Psoas muscle (tissue), 8 donors: ENCODE data around the gene CANX. TPM values are rescaled to one million over a fixed set of nuclear protein-coding genes. Genes with fewer than 3 reads are reported as not detected.

ENCODE experiments used
- ATAC-seq, 4 donors: fragments of 200-7000 bp; cut with Tn5 transposase; one replicate each; pipeline ENCODE4 v1.9.1; 2020; ENCODE audit warnings: moderate library complexity in 3 of 4, mild to moderate bottlenecking in 2 of 4
- DNase-seq, 2 donors: peaks; one replicate each; pipeline ENCODE4 v3.0.0-alpha.2; 2020
- H3K27ac ChIP-seq: fragments of 200-600 bp; one replicate; pipeline ENCODE4 v1.8.0; 2022
- H3K27me3 ChIP-seq, 3 donors: fragments of 200-600 bp in 1 of 3; one replicate each; pipeline versions ENCODE4 v1.6.1 to v1.8.0; 2013 to 2022; ENCODE audit warnings: low read length in 2 of 3, mild to moderate bottlenecking in 2 of 3, moderate library complexity in 1 of 3; ENCODE audit not compliant: insufficient read depth in 3 of 3
- H3K36me3 ChIP-seq, 2 donors: fragments of 200-600 bp in 1 of 2; one replicate each; pipeline versions ENCODE4 v1.6.1 to v1.8.0; 2013 to 2022; ENCODE audit warnings: low read depth in 1 of 2, mild to moderate bottlenecking in 1 of 2, moderate library complexity in 1 of 2; ENCODE audit not compliant: insufficient read depth in 1 of 2
- H3K4me1 ChIP-seq: fragments of 200-600 bp; one replicate; pipeline ENCODE4 v1.8.0; 2022
- H3K4me3 ChIP-seq: fragments of 200-600 bp; one replicate; pipeline ENCODE4 v1.8.0; 2022; ENCODE audit warnings: mild to moderate bottlenecking
- H3K9me3 ChIP-seq: fragments of 200-600 bp; one replicate; pipeline ENCODE4 v1.8.0; 2022
- WGBS, 3 donors: extraction: QIAGEN DNeasy Blood & Tissue Kit; methylation state at CpG; one replicate each; pipeline versions ENCODE4 v1.1.6 to v1.1.7; 2013; 5-methylcytosine and 5-hydroxymethylcytosine counted together
- intact Hi-C, 2 donors: fragments of 100-400 bp; cut with DNase I; formaldehyde crosslinking; loops; one replicate each; pipeline versions ENCODE4 v1.11.0 to v1.14.2; 2022
- polyA plus RNA-seq, 3 donors: library from polyadenylated mRNA; stranded (reverse); fragments of 200-250 nt; gene quantifications; one replicate each; pipeline ENCODE4 v1.2.3, GENCODE V29; 2013
- total RNA-seq, 4 donors: library from RNA; stranded (reverse); fragmentation: NEBNext Ultra II Directional in 2 of 4; extraction: Animal tissue kit (Norgen Biotek cat#: 25700) in 2 of 4; gene quantifications; one replicate each; pipeline versions ENCODE4 v1.2.1 to v1.2.4, GENCODE V29; 2021 to 2023
- TF ChIP-seq, protein P1 (sequence below): fragments of 200-600 bp; IDR thresholded peaks from one replicate; pipeline ENCODE4 v1.8.0; 2022; ENCODE audit warnings: antibody characterized with exemption
- donor health status: healthy with polysubstance abuse.
- donor health status: DM: no; HTN: no; CAD: no; lungs with moderate emphysema.
- donor health status: Bipolar disorder and iron deficiency.
- donor health status: healthy.
- donor health status: DM: yes; HTN: yes; CAD: no.
- donor health status: DM: no; HTN: no; CAD: no.
- donor health status: DM: no; HTN: no; CAD: no.
- donor health status: DM: yes; HTN: yes; CAD: no.

The CANX gene
- total and polyA plus RNA-seq, 7 donors, result 85.7 to 285 (median 225) TPM

DNA sequence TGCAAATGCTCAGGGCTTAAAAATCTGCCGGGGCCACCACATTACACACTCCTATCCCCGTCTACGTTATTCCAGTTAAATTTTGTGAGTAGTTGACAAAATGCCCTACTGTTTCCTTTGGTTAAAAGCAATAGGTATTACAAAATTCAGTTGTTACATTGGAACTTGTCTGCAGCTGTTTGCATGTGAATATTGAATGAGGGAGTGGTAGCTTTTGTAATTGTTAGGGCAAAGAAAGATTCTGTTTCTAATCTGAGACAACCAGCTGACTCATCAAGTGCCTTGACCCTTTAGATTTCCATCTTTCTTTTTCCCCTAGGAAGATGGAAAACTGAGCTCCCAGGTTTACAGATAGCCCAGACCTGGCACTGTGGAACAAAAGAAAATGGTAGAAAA is 64.0 kb downstream of the CANX start:
- intact Hi-C loops, result loop anchor here in 1 of 2 donors (2.0 to 5.0 kb wide), 2 partner anchors 34 to 145 kb away; partner anchors contain the start of gene TBC1D9B
- Histone ChIP-seq H3K27me3 (no peaks in the 10 kb centered on the region), H3K4me3 (no peak overlapping the region), H3K9me3 (no peaks in the 10 kb centered on the region), H3K27ac (peak overlapping the region; percentile 53), H3K36me3 (peaks cover 0 to 25% of the 10 kb centered on the region in 2 donors), H3K4me1 (peaks cover 61% of the 10 kb centered on the region)
- TF ChIP-seq, protein P1, sequence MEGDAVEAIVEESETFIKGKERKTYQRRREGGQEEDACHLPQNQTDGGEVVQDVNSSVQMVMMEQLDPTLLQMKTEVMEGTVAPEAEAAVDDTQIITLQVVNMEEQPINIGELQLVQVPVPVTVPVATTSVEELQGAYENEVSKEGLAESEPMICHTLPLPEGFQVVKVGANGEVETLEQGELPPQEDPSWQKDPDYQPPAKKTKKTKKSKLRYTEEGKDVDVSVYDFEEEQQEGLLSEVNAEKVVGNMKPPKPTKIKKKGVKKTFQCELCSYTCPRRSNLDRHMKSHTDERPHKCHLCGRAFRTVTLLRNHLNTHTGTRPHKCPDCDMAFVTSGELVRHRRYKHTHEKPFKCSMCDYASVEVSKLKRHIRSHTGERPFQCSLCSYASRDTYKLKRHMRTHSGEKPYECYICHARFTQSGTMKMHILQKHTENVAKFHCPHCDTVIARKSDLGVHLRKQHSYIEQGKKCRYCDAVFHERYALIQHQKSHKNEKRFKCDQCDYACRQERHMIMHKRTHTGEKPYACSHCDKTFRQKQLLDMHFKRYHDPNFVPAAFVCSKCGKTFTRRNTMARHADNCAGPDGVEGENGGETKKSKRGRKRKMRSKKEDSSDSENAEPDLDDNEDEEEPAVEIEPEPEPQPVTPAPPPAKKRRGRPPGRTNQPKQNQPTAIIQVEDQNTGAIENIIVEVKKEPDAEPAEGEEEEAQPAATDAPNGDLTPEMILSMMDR, result no peak
- WGBS, 3 donors, result 11 to 27% (median 17%) methylated on average over 3 of the region's 3 CpGs
- DNase-seq (no peak), ATAC-seq (peak in 1 of 4 donors; percentile 5)

DNA sequence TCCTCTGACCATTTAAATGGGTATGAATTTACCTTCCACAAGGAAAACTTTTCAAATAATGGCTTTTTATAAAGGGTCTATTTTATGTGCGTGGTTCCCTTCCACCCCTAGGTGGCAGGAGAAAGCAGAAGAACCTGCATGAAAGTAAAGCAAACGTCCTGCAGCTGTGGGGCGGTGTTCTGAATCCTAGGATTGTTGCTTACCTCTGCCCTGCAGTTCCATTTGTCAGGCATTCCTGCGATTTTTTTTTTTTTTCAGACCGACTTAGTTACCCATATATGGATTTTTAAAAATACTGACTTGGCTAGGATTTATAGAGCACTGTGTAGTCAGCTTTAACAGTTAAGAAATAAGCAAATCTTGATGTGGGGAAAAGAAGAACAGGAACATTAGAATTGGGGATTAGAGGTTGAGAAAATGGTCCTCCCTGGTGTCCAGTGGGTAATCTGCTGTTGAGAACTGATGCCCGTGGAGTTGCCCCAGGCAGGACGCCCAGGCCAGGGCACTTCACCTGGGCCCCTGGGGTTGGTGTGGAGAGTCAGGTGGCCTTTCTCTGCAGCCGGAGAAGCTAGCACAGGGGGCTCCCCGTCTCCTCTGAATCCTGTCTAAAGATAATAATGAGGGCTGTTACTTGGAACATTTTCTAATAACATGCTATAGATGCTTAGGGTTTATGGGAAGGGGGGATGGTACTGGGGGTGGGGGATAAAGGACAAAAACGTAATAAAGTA is 64.6 kb downstream of the CANX start:
- DNase-seq (peak; percentile 47 to 56), ATAC-seq (peak; percentile 49 to 78 (median 59))
- H3K36me3 ChIP-seq, result peaks cover 0 to 30% of the 10 kb centered on the region in 2 donors
- no peaks in the 10 kb centered on the region for H3K27me3 ChIP-seq
- TF ChIP-seq, protein P1, result peak; percentile 86
- WGBS, 3 donors, result 26 to 37% (median 30%) methylated on average over 10 of the region's 10 CpGs
- intact Hi-C loops, result loop anchor here in 1 of 2 donors (2.0 to 5.0 kb wide), 2 partner anchors 33 to 144 kb away; partner anchors contain the start of gene TBC1D9B
- H3K4me1 ChIP-seq, result peaks cover 61% of the 10 kb centered on the region
- peak overlapping the region; percentile 53 for H3K27ac ChIP-seq
- H3K9me3 ChIP-seq, result no peaks in the 10 kb centered on the region
- no peak overlapping the region for H3K4me3 ChIP-seq

GRCh38 chr5:179764056-179764455 is 65.3 kb downstream of the CANX start:
- Histone ChIP-seq H3K36me3 (peaks cover 0 to 37% of the 10 kb centered on the region in 2 donors), H3K27me3 (no peaks in the 10 kb centered on the region), H3K27ac (peak overlapping the region; percentile 14), H3K9me3 (no peaks in the 10 kb centered on the region), H3K4me1 (peaks cover 61% of the 10 kb centered on the region), H3K4me3 (no peak overlapping the region)
- WGBS, 3 donors, result 69 to 80% (median 72%) methylated on average over 8 of the region's 8 CpGs
- TF ChIP-seq, protein P1, result no peak
- intact Hi-C loops, result loop anchor here in 1 of 2 donors (5.0 kb wide), 1 partner anchor 143 kb away; the partner anchor contains the start of gene TBC1D9B
- DNase-seq (no peak), ATAC-seq (no peak)

GRCh38 chr5:179765400-179765799 is 66.6 kb downstream of the CANX start:
- TF ChIP-seq, protein P1, result no peak
- peak; percentile 50 to 66 for DNase-seq
- Histone ChIP-seq H3K27me3 (no peaks in the 10 kb centered on the region), H3K4me3 (no peak overlapping the region), H3K9me3 (no peaks in the 10 kb centered on the region), H3K27ac (peak overlapping the region; percentile 25), H3K36me3 (peaks cover 0 to 50% of the 10 kb centered on the region in 2 donors), H3K4me1 (peaks cover 49% of the 10 kb centered on the region)
- ATAC-seq, result peak in 2 of 4 donors; percentile 24 to 31
- 62 to 67% (median 63%) methylated on average over 13 of the region's 13 CpGs for WGBS, 3 donors
- intact Hi-C loops, result no loop called here
